WTC11 (cell line): ENCODE data around the gene MX1. TPM values are rescaled to one million over a fixed set of nuclear protein-coding genes. Genes with fewer than 3 reads are reported as not detected.

Source experiments
- ATAC-seq: fragments of 200-7000 bp; cut with Tn5 transposase; 2 replicates; pipeline ENCODE4 v1.10.0; 2021; ENCODE audit warnings: mild to moderate bottlenecking, moderate library complexity
- CTCF ChIA-PET: fragments of 300-600 bp; sonication (Branson Sonifier 250); formaldehyde crosslinking; loops from one replicate; lab custom pipeline; 2021; ENCODE audit warnings: antibody characterized with exemption; lab: Charles Lee
- POLR2A ChIA-PET: fragments of 350-600 bp; sonication (Branson Sonifier 250); formaldehyde crosslinking; loops from one replicate; lab custom pipeline; 2021; ENCODE audit warnings: antibody characterized with exemption; lab: Charles Lee
- DNase-seq: peaks from one replicate; pipeline ENCODE4 v3.0.0; 2021; ENCODE audit warnings: low spot score
- H3K27ac Mint-ChIP-seq: 2 replicates; pipeline ENCODE4 v1.8.0; 2021; ENCODE audit warnings: mixed read lengths
- H3K27me3 Mint-ChIP-seq: 2 replicates; pipeline ENCODE4 v1.8.0; 2021; ENCODE audit warnings: low read depth, mild to moderate bottlenecking, moderate library complexity, mixed read lengths
- H3K36me3 Mint-ChIP-seq: 2 replicates; pipeline ENCODE4 v1.8.0; 2021; ENCODE audit warnings: mixed read lengths
- H3K4me1 Mint-ChIP-seq: 2 replicates; pipeline ENCODE4 v1.8.0; 2022; ENCODE audit warnings: mixed read lengths
- H3K4me3 Mint-ChIP-seq: 2 replicates; pipeline ENCODE4 v1.8.0; 2021; ENCODE audit warnings: mild to moderate bottlenecking, moderate library complexity, mixed read lengths
- H3K9me3 Mint-ChIP-seq: 2 replicates; pipeline ENCODE4 v1.8.0; 2021; ENCODE audit warnings: mixed read lengths
- ATF1 ChIP-seq: sonication (generic); formaldehyde crosslinking; IDR thresholded peaks from 2 replicates; pipeline ENCODE4 v1.8.1; 2023; ENCODE audit warnings: mild to moderate bottlenecking, moderate library complexity, missing genetic modification reagents
- CBFB ChIP-seq: sonication (generic); formaldehyde crosslinking; IDR thresholded peaks from 2 replicates; pipeline ENCODE4 v1.8.1; 2022; ENCODE audit warnings: mild to moderate bottlenecking, low read depth, missing genetic modification reagents
- ELF4 ChIP-seq: sonication (generic); formaldehyde crosslinking; IDR thresholded peaks from 2 replicates; pipeline ENCODE4 v1.8.1; 2022; ENCODE audit warnings: low read depth, mild to moderate bottlenecking, moderate library complexity, missing genetic modification reagents
- ESRRA ChIP-seq: sonication (generic); formaldehyde crosslinking; IDR thresholded peaks from 2 replicates; pipeline ENCODE4 v1.8.1; 2022; ENCODE audit warnings: mild to moderate bottlenecking, missing genetic modification reagents, borderline replicate concordance
- FOXJ3 ChIP-seq: sonication (generic); formaldehyde crosslinking; IDR thresholded peaks from 2 replicates; pipeline ENCODE4 v1.9.0; 2021; ENCODE audit warnings: missing genetic modification reagents, mild to moderate bottlenecking, borderline replicate concordance
- FOXK1 ChIP-seq: sonication (generic); formaldehyde crosslinking; IDR thresholded peaks from 2 replicates; pipeline ENCODE4 v1.8.0; 2022; ENCODE audit warnings: mild to moderate bottlenecking, moderate library complexity, missing genetic modification reagents
- GRHL2 ChIP-seq: fragments of 250-450 bp; sonication (Bioruptor Pico); IDR thresholded peaks from 2 replicates; pipeline ENCODE4 v1.8.0; 2022; ENCODE audit warnings: mild to moderate bottlenecking, moderate library complexity; ENCODE audit not compliant: insufficient replicate concordance, severe bottlenecking
- IRF1 ChIP-seq: sonication (generic); formaldehyde crosslinking; IDR thresholded peaks from 2 replicates; pipeline ENCODE4 v1.8.0; 2023; ENCODE audit warnings: missing genetic modification reagents
- MYBL2 ChIP-seq: sonication (generic); formaldehyde crosslinking; IDR thresholded peaks from 2 replicates; pipeline ENCODE4 v1.8.1; 2023; ENCODE audit warnings: mild to moderate bottlenecking, moderate library complexity, missing genetic modification reagents
- NR3C1 ChIP-seq: sonication (generic); formaldehyde crosslinking; conservative IDR thresholded peaks from 2 replicates; pipeline ENCODE4 v1.8.1; 2023; ENCODE audit warnings: low read depth, mild to moderate bottlenecking, missing genetic modification reagents
- OVOL2 ChIP-seq: fragments of 250-450 bp; sonication (Bioruptor Pico); IDR thresholded peaks from 2 replicates; pipeline ENCODE4 v1.9.0; 2021; ENCODE audit warnings: mild to moderate bottlenecking, borderline replicate concordance
- PRRX2 ChIP-seq: fragments of 250-450 bp; sonication (Bioruptor Pico); IDR thresholded peaks from 2 replicates; pipeline ENCODE4 v1.8.0; 2021; ENCODE audit warnings: mild to moderate bottlenecking
- RORB ChIP-seq: fragments of 250-450 bp; sonication (Bioruptor Pico); IDR thresholded peaks from 2 replicates; pipeline ENCODE4 v1.9.0; 2021; ENCODE audit warnings: mild to moderate bottlenecking
- TEAD4 ChIP-seq: sonication (generic); formaldehyde crosslinking; IDR thresholded peaks from 2 replicates; pipeline ENCODE4 v1.8.0; 2022; ENCODE audit warnings: mild to moderate bottlenecking, missing genetic modification reagents
- TP53 ChIP-seq: sonication (generic); formaldehyde crosslinking; IDR thresholded peaks from 2 replicates; pipeline ENCODE4 v1.8.1; 2023; ENCODE audit warnings: mild to moderate bottlenecking, missing genetic modification reagents
- ZBTB43 ChIP-seq: sonication (generic); formaldehyde crosslinking; IDR thresholded peaks from 2 replicates; pipeline ENCODE4 v1.8.1; 2023; ENCODE audit warnings: mild to moderate bottlenecking, missing genetic modification reagents
- ZNF219 ChIP-seq: sonication (generic); formaldehyde crosslinking; IDR thresholded peaks from 2 replicates; pipeline ENCODE4 v1.8.0; 2023; ENCODE audit warnings: missing genetic modification reagents, mild to moderate bottlenecking, borderline replicate concordance
- ZNF232 ChIP-seq: sonication (generic); formaldehyde crosslinking; IDR thresholded peaks from 2 replicates; pipeline ENCODE4 v1.8.0; 2022; ENCODE audit warnings: mild to moderate bottlenecking, missing genetic modification reagents
- ZNF263 ChIP-seq: sonication (generic); formaldehyde crosslinking; IDR thresholded peaks from 2 replicates; pipeline ENCODE4 v1.8.1; 2022; ENCODE audit warnings: low read depth, mild to moderate bottlenecking, moderate library complexity, missing genetic modification reagents
- ZNF281 ChIP-seq: sonication (generic); formaldehyde crosslinking; IDR thresholded peaks from 2 replicates; pipeline ENCODE4 v1.8.0; 2023; ENCODE audit warnings: mild to moderate bottlenecking, missing genetic modification reagents
- ZNF416 ChIP-seq: fragments of 250-450 bp; sonication (Bioruptor Pico); IDR thresholded peaks from 2 replicates; pipeline ENCODE4 v1.9.0; 2021; ENCODE audit warnings: mild to moderate bottlenecking, inconsistent platforms
- ZNF423 ChIP-seq: fragments of 250-450 bp; sonication (Bioruptor Pico); IDR thresholded peaks from 2 replicates; pipeline ENCODE4 v2.1.2; 2022; ENCODE audit warnings: mild to moderate bottlenecking, moderate library complexity
- ZNF512 ChIP-seq: sonication (generic); formaldehyde crosslinking; IDR thresholded peaks from 2 replicates; pipeline ENCODE4 v1.8.1; 2022; ENCODE audit warnings: missing genetic modification reagents, borderline replicate concordance
- ZSCAN18 ChIP-seq: fragments of 250-450 bp; sonication (Bioruptor Pico); IDR thresholded peaks from 2 replicates; pipeline ENCODE4 v2.1.2; 2022; ENCODE audit warnings: mild to moderate bottlenecking, moderate library complexity
- total RNA-seq: library from RNA; stranded (reverse); gene quantifications from 3 replicates; pipeline ENCODE4 v1.2.3, GENCODE V29; 2021

The MX1 gene
- total RNA-seq, 1 experiment from 2014 or later, result 3.6 TPM

- TF ChIP-seq ZBTB43 (CRISPR knock-in tag) (no peak), GRHL2 (CRISPR knock-in tag) (no peak)
Measured at GRCh38 chr21:41407541-41408460, 18.2 kb upstream of the MX1 start (continued).

GRCh38 chr21:41410361-41410760 is 15.7 kb upstream of the MX1 start:
- DNase-seq (no peak), ATAC-seq (no peak)
- ChIA-PET CTCF (interaction anchor here (1.0 to 3.0 kb wide), 5 partner anchors 14 to 170 kb away, joined by 3 to 28 read pairs (median 10); no protein-coding TSS in a partner anchor), POLR2A (interaction anchor here (0.6 kb wide), 1 partner anchor 14 kb away, joined by 3 read pairs; no protein-coding TSS in a partner anchor)
- no peak overlapping the region for H3K27ac Mint-ChIP-seq
- H3K36me3 Mint-ChIP-seq, result peaks cover 16% of the 10 kb centered on the region
- H3K4me1 Mint-ChIP-seq, result no peaks in the 10 kb centered on the region
- no peaks in the 10 kb centered on the region for H3K27me3 Mint-ChIP-seq
- no peak overlapping the region for H3K4me3 Mint-ChIP-seq
- TF ChIP-seq ELF4 (CRISPR knock-in tag) (no peak), PRRX2 (CRISPR knock-in tag) (no peak), ATF1 (CRISPR knock-in tag) (no peak), MYBL2 (no peak), OVOL2 (CRISPR knock-in tag) (no peak), RORB (CRISPR knock-in tag) (no peak), ESRRA (no peak), NR3C1 (CRISPR knock-in tag) (no peak), FOXK1 (CRISPR knock-in tag) (no peak), ZNF423 (CRISPR knock-in tag) (no peak), FOXJ3 (CRISPR knock-in tag) (no peak), TEAD4 (CRISPR knock-in tag) (no peak), IRF1 (CRISPR knock-in tag) (no peak)
- H3K9me3 Mint-ChIP-seq, result peaks cover 34% of the 10 kb centered on the region

GRCh38 chr21:41410767-41411448 is 15.1 kb upstream of the MX1 start:
- TF ChIP-seq TP53 (no peak), ZNF281 (CRISPR knock-in tag) (no peak), ZNF512 (no peak), ZNF232 (CRISPR knock-in tag) (no peak), CBFB (CRISPR knock-in tag) (no peak), ZNF219 (CRISPR knock-in tag) (no peak), FOXJ3 (CRISPR knock-in tag) (no peak), ZSCAN18 (CRISPR knock-in tag) (no peak), ZNF263 (CRISPR knock-in tag) (no peak), ZNF416 (CRISPR knock-in tag) (no peak)
- Mint-ChIP-seq H3K27me3 (no peaks in the 10 kb centered on the region), H3K4me1 (no peaks in the 10 kb centered on the region), H3K27ac (no peak overlapping the region), H3K36me3 (peaks cover 16% of the 10 kb centered on the region), H3K9me3 (peaks cover 35% of the 10 kb centered on the region), H3K4me3 (no peak overlapping the region)
- ChIA-PET CTCF (interaction anchor here (0.6 to 3.0 kb wide), 22 partner anchors 9 to 355 kb away, joined by 3 to 28 read pairs (median 4); partner anchors contain the start of gene MX1), POLR2A (no interaction called here)
- DNase-seq, result no peak
- ATAC-seq, result no peak
